BJ (cell line): ENCODE measurements around the gene TRIM66. TPM values are rescaled to one million over a fixed set of nuclear protein-coding genes. Genes with fewer than 3 reads are reported as not detected.

Source experiments
- CTCF ChIA-PET: fragments of 350-600 bp; formaldehyde crosslinking; extraction: SDS; loops from one replicate; lab custom pipeline; 2021; ENCODE audit warnings: antibody characterized with exemption, inconsistent platforms; lab: Yijun Ruan, JAX
- POLR2A ChIA-PET: fragments of 300-600 bp; sonication (Branson Sonifier 250); formaldehyde crosslinking; extraction: SDS; loops from one replicate; lab custom pipeline; 2021; ENCODE audit warnings: antibody characterized with exemption; lab: Charles Lee
- DNase-seq: peaks from one replicate; pipeline ENCODE4 v3.0.0-alpha.2; 2011; ENCODE audit warnings: low read depth
- H3K27me3 ChIP-seq: 2 replicates; pipeline ENCODE4 v1.6.0; 2011; ENCODE audit warnings: low read length; ENCODE audit not compliant: control insufficient read depth, insufficient read depth
- H3K36me3 ChIP-seq: 2 replicates; pipeline ENCODE4 v1.5.1; 2011; ENCODE audit warnings: low read length; ENCODE audit not compliant: control insufficient read depth, insufficient read depth
- H3K4me3 ChIP-seq: 2 replicates; pipeline ENCODE4 v1.5.1; 2011; ENCODE audit warnings: low read depth, mild to moderate bottlenecking, control low read depth, low read length
- polyA plus RNA-seq: library from polyadenylated mRNA; depleted of rRNA; stranded (reverse); fragments of >200 nt; gene quantifications from 2 replicates; pipeline ENCODE4 v1.2.3, GENCODE V29; 2011
- TF ChIP-seq, protein P1 (sequence below): IDR thresholded peaks from 2 replicates; pipeline ENCODE4 v1.5.1; 2011; ENCODE audit warnings: low read depth, mild to moderate bottlenecking, control low read depth, inconsistent platforms, low read length, moderate library complexity; ENCODE audit not compliant: insufficient read depth

Gene TRIM66
- polyA plus RNA-seq, 1 experiment, result 5.6 TPM

DNA sequence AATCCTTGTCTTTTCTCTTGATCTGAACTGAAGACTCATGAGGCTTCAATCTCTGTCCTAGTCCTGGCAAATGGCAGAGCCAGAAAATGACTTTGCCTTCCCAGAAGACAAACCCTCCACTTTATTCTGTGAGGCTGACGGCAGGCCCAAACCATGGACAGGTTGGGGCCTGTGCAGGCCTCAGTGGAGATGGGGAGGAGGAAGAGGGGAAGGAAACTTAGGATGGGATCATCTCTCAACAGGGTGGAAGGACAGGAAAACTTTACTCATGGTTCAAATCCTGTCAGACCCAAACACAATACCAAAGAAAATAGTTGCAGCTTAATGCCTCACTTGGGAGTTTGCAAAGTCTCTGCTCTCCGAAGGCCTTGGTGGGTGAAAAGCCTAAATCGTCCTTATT lies 10.0 kb upstream of the TRIM66 start:
- CTCF ChIA-PET, result no interaction called here
- H3K36me3 ChIP-seq, result peaks cover 32% of the 10 kb centered on the region

DNA sequence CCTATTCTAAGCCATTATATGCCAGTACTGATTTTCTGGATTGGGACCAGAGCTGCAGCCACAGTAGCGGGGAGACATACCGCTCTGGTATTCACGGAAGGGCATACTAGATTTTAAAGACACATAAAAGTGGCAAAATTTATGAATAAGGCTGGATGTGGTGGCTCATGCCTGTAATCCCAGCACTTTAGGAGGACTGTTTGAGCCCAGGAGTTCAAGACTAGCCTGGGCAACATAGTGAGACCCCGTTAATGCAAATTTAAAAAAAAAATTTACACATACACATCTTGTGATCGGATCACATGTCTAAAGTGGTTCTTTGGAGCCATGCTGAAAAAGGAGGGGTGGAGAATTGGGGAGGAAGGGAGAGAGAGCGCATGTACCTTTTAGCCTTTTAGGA lies 9.1 kb upstream of the TRIM66 start:
- no peak for DNase-seq
- Histone ChIP-seq H3K36me3 (peaks cover 29% of the 10 kb centered on the region), H3K4me3 (no peak overlapping the region), H3K27me3 (no peaks in the 10 kb centered on the region)
- TF ChIP-seq, protein P1, sequence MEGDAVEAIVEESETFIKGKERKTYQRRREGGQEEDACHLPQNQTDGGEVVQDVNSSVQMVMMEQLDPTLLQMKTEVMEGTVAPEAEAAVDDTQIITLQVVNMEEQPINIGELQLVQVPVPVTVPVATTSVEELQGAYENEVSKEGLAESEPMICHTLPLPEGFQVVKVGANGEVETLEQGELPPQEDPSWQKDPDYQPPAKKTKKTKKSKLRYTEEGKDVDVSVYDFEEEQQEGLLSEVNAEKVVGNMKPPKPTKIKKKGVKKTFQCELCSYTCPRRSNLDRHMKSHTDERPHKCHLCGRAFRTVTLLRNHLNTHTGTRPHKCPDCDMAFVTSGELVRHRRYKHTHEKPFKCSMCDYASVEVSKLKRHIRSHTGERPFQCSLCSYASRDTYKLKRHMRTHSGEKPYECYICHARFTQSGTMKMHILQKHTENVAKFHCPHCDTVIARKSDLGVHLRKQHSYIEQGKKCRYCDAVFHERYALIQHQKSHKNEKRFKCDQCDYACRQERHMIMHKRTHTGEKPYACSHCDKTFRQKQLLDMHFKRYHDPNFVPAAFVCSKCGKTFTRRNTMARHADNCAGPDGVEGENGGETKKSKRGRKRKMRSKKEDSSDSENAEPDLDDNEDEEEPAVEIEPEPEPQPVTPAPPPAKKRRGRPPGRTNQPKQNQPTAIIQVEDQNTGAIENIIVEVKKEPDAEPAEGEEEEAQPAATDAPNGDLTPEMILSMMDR, result no peak
- POLR2A ChIA-PET, result no interaction called here
- CTCF ChIA-PET, result no interaction called here

More for the DNA sequence above, 10.0 kb upstream of the TRIM66 start:
- no peak overlapping the region for H3K4me3 ChIP-seq
- H3K27me3 ChIP-seq, result no peaks in the 10 kb centered on the region
- POLR2A ChIA-PET, result no interaction called here
- TF ChIP-seq, protein P1, result no peak
- DNase-seq, result no peak

DNA sequence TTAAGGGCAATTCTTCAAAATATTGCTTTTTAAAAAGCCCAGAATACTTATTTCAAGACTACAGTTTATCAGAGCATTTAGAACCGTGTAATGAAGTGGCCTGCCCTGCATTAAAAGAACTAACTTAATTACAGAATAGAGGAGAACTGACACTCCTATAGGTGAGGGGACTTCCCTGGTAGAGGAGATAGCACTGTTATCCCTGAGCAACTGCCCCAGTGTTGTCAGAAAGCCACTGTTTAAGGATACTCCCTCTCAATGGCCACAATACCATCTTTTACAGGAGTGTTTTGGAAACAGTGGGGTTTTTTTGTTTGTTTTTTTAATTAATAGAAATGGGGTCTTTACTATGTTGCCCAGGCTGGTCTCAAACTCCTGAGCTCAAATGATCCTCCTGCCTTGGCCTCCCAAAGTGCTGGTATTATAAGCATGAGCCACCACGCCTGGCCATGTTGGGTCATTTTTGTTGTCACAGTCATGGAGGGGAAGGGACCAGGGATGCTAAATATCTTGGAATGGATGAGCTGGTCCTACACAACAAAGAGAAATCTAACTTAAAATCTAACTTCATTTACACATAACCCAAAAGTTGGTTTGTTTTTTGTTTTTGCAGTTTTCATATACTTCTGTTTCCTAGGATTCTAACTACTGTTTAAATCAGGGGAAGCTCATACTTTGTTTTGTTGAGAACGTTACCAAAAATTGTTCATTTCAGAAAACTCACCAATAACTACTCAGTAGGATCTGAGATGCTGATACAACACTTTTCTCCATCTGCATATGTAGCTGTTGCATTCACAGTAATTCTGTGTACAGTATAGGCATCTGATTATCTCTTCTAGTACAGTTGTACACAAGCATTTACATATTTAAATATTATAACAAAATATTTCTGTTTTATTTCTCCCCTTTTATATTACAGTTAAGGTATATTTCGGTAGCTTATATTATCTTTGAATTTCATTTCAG lies 8.2 kb upstream of the TRIM66 start:
- DNase-seq, result no peak
- Histone ChIP-seq H3K4me3 (no peak overlapping the region), H3K36me3 (peaks cover 24% of the 10 kb centered on the region), H3K27me3 (no peaks in the 10 kb centered on the region)
- ChIA-PET CTCF (interaction anchor here (0.9 kb wide), 1 partner anchor 9 kb away, joined by 3 read pairs; no protein-coding TSS in a partner anchor), POLR2A (no interaction called here)
- TF ChIP-seq, protein P1, result no peak

DNA sequence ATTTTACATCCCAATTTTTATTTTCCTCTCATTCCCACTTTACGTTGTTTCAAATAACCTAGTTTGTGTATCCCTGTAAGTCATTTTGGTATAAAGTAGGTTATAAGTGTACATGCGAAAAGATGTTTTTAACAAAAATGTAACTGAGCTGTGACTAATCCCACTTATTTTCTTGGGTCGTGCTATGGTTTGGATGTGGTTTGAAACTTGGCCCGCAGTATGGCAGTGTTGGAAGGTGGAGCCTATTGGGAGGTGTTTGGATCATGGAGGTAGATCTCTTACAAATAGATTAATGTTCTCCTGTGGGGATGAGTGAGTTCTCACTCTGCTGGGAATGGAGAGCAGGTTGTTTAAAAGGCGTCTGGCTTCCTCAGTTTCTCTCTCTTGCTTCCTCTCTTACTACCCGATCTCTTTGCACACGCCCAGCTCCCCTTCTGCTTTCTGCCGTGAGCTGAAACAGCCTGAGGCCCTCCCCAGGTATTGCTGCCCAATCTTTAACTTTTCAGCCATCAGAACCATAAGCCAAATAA lies 7.3 kb upstream of the TRIM66 start:
- ChIA-PET POLR2A (interaction anchor here (0.6 kb wide), 1 partner anchor 98 kb away, joined by 3 read pairs; no protein-coding TSS in a partner anchor), CTCF (interaction anchor here (1.1 to 1.7 kb wide), 2 partner anchors 118 to 145 kb away, joined by 3 read pairs; no protein-coding TSS in a partner anchor)
- Histone ChIP-seq H3K27me3 (no peaks in the 10 kb centered on the region), H3K4me3 (no peak overlapping the region), H3K36me3 (peaks cover 26% of the 10 kb centered on the region)
- TF ChIP-seq, protein P1, result no peak
- no peak for DNase-seq
